ENCODE data around the gene SRSF2.
A peak's percentile ranks its signal among the peaks of the same experiment; 100 is the strongest.
"Not testable (repeated sequence)": the region's sequence is repeated elsewhere in the genome, so short reads cannot be mapped to it uniquely, and the experiment has no call there.

The SRSF2 gene, protein sequence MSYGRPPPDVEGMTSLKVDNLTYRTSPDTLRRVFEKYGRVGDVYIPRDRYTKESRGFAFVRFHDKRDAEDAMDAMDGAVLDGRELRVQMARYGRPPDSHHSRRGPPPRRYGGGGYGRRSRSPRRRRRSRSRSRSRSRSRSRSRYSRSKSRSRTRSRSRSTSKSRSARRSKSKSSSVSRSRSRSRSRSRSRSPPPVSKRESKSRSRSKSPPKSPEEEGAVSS

DNA sequence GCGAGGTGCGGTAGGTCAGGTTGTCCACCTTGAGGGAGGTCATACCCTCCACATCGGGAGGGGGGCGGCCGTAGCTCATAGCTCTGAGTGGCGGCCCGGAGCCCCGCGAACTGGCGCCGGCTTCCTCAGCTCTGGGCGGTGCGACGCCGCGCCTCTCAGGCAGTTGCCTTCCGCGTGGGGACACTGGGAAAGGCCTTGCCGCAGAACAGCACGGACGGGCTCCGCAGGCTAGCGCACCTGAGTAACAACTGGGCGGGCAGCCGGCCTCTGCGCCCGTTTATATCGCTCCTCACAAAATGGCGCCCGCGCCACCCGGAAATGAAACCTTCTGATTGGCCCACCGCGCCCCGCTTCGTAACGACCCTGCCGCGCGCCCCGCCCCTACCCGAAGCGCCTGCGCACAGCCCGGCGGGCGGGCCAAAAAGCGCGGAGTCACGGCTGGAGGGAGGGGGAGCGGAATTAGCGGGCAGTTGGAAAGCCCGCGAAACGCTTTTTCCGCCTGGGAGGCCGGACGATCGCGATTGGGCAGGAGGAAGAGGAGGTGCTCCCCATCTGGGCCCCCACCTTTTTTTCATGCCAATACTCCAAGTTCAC is at the start of gene SRSF2:
TSS of gene SRSF2 (minus strand) at position 250 of the 594 bp plus-strand sequence. CDS start at position 79, 171 bp downstream.
- peak; percentile 96 to 98 for DNase-seq (ENCODE audit: low read depth in 2 of 2, low spot score in 1 of 2)

DNA sequence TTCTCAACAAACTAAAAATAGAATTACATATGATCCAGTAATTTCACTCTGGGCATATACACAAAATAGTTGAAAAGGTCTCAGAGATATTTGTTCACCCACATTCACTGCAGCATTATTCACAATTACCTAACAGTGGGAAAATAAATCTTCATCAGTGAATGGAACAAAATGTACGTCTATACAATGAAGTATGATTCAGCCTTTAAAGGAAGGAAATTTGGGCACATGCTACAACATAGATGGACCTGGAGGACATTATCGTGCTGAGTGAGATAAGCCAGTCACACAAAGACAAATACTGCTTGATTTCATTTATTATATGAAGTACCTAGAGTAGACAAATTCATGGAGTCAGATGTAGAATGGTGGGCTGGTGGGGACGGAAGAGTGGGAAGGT is 47.8 kb upstream of the SRSF2 start:
- no peak for DNase-seq (ENCODE audit: low read depth in 2 of 2, low spot score in 1 of 2)

DNA sequence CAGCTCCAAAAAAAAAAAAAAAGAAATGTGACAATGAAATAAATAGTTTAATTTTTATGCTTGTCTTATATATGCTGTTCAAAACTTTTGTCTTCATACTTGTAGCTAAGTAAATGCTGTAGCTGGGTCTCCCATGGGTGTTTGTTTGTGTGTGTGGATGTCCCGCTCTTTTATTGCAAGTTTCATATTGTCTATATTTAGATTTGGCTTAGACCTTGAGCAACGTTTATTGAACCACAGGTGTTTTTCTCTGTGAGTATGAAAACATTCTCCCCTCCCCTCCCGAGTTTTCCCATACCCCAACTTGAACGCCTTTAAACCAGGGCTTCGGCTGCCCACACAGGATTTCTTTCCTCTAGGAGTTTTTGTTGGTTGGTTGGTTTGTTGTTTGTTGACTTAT is 46.0 kb upstream of the SRSF2 start:
- no peak for DNase-seq (ENCODE audit: low read depth in 2 of 2, low spot score in 1 of 2)

DNA sequence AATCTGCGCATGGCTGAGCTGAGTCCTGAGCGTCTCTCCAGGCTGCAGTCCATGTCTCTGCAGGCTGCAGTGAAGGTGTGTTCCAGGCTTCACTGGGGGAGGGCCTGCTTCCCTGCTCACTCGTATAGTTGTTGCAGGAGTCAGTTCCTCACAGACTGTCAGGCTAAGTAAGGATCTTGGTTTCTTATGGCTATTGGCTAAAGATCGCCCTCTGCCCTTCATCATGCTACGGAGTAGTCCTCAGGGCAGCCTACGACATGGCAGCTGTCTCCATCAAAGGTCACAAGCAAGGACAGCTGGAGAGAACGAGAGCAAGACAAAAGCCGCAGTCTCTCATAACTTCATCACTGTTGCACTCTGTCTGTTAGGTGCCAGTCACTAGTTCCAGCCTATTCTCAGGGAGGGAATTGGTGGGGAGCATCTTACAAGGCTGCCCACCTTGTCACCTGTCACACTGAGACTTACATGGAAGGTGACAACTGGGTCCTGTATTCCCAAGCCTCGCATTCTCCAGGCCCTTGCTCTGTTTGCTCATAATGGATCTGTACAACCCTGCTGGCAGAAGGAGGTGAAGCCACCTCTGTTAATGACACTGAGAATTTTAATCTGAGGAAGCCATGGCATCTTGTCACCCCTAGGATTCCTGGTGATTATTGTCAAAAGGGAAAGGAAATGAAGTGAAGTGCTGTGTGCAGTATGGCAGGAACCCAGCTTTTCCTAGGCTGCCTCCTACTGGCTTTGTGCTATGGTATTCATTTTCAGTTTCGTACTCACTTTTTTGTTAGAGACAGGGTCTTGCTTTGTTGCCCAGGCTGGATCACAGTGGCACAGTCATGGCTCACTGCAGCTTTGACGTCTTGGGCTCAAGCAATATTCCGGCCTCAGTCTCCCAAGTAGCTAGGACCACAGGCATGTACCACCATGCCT is 44.2 kb upstream of the SRSF2 start:
- DNase-seq (ENCODE audit: low read depth in 2 of 2, low spot score in 1 of 2), result no peak

DNA sequence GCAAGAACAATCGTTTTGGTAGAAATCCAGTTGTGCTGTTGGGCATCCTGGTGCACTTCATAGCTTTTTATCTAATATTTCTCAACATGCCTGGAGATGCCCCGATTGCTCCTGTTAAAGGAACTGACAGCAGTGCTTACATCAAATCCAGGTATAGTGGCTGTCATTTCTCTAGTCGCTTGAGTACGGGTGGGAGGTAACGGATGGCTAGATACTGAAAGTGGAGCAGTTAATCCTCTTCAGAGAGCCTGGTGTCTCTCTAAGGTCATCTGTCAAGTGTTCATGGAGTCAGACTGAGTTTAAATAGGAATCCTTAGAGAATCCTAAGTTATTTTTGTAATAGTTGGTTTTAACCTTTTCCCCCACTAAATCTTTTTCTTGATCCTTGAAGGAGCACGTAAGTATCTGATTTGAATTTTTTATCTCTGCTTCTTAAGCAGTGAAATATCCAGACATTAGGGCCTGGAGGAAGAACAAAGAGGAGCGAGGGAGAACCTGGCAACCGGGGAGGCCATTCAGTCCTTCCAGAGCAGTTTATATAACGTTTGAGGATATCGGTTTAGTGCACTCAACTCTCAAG is 38.0 kb upstream of the SRSF2 start:
- no peak for DNase-seq (ENCODE audit: low read depth in 2 of 2, low spot score in 1 of 2)

DNA sequence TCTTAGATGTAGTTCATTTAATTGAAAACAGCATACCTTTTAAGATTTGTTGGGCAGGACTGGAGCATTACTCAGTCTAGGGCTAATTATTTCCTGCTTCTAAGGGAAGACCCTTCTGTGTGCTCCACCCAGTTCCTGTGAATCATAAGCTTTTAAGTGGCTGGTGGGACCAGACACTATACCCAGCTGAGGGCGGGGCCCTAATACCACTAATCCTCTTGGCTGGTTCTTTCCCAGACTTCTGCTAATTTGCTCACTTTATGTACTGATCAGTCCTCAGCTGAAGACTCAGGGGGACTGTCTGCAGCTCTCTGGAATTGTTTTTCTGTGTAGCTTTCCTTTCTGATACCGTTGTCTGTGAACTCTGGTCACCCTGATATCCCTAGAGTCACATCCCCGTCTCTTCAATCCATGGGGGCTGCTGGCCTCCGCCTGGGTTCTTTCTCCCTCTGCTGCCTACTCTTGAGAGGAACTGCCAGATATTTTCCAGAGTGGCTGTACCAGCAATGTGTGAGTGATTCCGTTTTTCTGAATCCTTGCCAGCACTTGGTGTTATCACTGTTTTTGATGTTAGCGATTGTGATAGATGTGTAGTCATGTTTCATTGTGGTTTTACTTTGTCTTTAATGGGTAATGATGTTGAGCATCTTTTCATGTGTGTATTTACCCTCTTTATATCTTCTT is 35.9 kb upstream of the SRSF2 start:
- peak; percentile 18 to 44 for DNase-seq (ENCODE audit: low read depth in 2 of 2, low spot score in 1 of 2)

DNA sequence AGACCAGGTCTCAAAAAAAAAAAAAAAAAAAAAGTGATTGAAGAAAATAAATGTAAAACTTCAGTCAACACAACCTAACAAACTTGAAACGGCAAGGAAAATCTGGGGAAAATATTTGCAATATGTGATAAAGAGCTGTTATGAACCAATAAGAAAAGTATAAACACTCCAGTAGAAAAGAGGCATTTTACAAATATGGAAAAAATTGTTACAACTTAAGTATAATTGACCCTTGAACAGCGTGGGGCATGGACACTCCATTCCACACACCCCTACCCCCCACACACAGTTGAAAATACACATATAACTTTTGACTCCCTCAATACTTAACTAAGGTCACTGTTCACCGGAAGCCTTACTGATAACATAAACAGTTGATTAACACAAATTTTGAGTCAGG is 21.4 kb upstream of the SRSF2 start:
- DNase-seq (ENCODE audit: low read depth in 2 of 2, low spot score in 1 of 2), result no peak

DNA sequence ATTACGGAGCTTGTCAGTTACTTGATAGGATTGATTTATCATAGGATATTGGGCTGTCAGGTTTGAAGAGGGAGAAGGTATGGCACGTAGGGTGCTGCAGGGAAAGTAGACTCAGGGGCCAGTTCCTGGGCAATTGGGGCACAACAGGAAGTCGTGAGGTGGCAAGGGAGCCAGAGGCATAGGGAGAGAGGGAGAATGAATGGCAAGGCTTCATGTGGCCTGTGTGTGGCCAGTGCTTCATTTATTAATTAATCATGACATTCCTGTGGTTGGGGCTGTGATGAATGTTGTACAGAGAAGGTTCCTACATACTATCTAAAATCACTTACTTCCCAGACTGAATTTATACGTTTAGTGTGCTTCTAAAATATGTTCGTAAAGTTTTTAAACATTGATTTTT is 20.1 kb upstream of the SRSF2 start:
- DNase-seq (ENCODE audit: low read depth in 2 of 2, low spot score in 1 of 2), result no peak

DNA sequence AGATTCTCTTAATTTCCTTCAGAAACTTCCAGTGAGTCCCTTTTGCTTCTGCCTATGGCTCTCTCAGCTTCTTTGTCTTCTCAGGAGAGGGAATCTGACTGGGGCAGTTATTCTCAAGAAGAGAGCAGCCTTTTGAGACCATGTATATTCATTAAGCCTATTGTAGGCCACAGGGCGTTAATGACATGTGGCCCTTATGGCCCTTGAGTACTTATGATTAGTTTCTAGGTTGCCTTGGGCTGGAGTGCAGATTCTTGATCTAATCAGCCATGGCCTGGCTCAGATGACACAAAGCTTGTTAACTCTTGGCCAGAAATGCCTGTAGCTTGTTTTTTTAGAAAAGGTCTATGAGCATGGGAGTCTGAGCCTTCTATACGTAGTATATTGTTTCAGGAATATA is 18.2 kb upstream of the SRSF2 start:
- no peak for DNase-seq (ENCODE audit: low read depth in 2 of 2, low spot score in 1 of 2)

DNA sequence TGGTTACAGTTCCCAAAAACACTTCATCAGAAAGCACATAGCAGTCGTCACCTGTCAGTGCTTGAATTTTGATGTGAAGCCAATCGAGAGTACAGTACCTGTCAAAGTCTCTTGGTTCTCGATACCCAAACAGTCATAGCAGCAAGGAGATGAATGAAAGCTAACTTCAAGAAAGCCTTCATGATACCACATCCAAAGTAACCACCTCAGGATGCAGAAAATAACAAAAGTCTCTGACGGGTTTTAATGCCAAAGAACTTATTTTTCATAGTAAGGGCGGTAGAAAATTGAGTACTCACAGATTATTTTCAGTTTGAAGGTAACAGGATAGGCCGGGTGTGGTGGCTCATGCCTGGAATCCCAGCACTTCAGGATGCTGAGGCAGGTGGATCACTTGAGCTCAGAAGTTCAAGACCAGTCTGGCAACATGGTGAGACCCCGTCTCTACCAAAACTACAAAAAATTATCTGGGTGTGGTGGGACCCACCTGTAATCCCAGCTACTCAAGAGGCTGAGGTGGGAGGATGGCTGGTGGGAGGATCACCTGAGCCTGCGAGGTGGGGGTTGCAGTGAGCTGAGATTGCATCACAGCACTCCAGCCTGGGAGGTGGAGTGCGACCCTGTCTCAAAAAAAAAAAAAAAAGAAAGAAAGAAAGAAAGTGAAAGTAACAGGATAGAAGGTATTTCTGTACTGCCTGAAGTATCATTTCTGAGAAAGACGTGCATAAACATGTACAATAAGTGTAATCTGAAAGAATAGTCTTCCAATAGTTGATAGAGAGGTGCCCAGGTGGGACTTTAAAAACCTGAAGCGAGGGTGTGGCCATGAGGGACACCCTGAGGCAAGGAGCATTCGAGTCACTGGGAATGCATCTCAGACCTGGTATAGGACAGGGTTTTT is 16.2 kb upstream of the SRSF2 start:
- no peak for DNase-seq (ENCODE audit: low read depth in 2 of 2, low spot score in 1 of 2)

DNA sequence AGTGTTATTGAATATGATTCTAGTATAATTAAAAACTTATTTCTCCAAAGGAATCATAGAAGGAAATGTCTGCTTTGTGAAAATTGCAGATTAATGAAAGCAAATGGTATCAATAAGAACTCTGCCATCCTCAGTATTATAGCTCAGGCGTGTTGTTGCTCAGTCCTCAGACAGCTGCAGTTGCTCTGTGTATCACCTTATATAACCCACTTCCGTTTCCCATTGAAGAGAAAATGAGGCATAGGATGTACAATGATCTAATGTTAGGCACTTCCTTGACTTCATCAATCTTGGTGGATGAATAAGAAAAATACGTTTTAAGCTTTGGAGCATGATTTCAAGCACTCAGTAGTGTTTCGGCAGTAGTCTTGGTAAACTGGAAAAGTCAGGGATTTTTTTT is 14.9 kb upstream of the SRSF2 start:
- no peak for DNase-seq (ENCODE audit: low read depth in 2 of 2, low spot score in 1 of 2)

DNA sequence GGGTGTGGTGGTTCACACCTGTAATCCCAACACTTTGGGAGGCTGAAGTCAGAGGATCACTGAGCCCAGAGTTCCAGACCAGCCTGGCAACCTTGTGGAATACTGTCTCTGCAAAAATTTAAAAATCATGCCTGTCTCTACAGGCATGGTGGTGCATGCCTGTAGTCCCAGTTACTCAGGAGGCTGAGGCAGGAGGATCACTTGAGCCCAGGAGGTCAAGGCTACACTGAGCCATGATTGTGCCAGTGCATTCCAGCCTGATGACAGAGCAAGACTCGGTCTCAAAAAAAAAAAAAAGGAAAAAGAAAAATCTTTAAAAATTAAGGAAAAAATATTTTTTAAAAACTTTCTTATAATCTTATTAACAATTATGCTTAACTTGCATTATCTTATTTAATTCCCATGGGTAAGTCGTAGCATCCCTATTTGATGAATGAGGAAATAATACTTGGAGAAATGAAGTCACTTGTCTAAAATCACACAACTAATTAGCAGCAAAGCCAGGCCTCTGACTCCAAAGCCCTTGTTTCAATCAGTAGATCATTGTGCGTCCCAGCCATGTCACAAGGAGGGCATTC is 14.4 kb upstream of the SRSF2 start:
- DNase-seq (ENCODE audit: low read depth in 2 of 2, low spot score in 1 of 2), result no peak

DNA sequence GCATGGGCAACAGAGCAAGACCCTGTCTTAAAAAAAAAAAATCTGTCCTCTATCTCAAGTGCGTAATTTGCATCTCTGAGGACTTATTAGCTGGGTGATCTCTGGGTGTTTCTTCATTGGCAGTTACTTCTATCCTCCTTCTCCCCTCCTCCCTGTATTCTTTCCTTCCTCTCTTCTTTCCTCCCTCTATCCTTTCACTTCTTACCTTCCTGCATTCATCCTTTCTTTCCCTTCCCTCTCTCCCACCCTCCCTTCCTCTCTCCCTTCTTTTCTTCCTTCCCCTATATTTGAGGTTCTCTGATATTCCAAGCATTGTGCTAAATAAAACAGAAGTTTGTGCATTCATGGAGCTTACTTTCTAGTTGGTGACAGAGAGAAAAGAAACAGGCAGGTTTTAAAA is 11.5 kb upstream of the SRSF2 start:
- no peak for DNase-seq (ENCODE audit: low read depth in 2 of 2, low spot score in 1 of 2)

DNA sequence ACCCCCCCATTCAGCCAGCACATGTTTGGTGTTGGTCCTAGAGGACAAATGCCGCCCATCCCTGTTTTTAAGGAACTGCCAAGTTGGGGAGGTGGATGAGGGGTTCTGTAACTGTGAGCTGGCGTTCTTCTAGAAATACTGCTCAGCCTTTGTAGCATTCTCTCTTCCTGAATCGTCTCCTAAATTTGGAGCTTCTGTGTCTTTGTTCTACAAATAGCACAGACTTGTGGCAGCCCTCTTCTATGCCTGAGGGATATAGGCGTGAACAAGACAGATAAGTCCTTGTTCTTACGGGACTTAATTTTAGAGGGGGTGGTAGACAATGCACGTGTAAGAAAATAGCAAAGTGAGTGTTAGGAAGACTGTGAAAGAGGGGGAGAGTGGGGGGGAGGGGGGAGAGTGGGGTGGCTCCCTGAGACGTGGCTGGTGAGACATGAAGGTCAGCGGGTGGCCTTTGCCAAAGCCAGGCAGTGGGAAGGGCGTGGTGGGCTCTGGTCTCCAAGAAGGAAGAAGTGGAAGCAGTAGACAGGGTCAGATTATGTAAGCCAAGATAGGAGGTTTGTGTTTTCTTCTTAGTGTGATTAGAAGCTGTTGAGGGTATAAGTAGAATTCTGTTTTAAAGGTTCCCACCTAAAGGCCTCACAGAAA is 10.7 kb upstream of the SRSF2 start:
- DNase-seq (ENCODE audit: low read depth in 2 of 2, low spot score in 1 of 2), result no peak

DNA sequence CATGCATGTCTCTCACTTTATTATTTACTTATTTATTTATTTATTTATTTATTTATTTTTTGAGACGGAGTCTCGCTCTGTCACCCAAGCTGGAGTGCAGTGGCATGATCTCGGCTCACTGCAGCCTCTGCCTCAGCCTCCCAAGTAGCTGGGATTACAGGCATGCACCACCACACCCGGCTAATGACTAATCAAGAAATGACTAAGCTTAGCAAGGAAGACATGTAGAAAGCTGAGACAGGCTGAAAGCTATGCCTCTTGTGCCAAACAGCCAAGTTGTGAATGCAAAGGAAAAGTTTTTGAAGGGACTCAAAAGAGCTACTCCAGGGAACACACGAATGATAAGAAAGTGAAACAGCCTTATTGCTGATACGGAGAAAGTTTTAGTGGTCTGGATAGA is 8.7 kb upstream of the SRSF2 start:
- DNase-seq (ENCODE audit: low read depth in 2 of 2, low spot score in 1 of 2), result not testable (repeated sequence)

DNA sequence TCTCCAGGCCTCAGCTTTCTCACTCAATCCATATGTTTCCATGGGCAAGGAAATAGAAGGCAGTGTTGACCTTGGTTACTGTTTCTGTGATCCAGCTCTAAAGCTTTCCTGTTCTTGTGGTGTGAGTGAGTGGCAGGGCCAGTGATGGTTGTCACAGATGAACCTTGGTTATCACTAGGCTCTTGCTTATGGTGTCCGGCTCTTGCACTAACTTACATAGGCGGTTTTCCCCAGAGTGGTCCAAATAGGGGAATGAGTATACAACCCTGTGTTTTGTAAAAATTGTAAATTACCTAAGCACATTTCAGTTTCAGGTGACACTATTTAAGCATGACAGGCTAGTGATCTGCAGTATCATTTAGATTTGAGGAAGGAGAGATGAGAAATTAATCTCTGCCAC is 7.6 kb upstream of the SRSF2 start:
- no peak for DNase-seq (ENCODE audit: low read depth in 2 of 2, low spot score in 1 of 2)

DNA sequence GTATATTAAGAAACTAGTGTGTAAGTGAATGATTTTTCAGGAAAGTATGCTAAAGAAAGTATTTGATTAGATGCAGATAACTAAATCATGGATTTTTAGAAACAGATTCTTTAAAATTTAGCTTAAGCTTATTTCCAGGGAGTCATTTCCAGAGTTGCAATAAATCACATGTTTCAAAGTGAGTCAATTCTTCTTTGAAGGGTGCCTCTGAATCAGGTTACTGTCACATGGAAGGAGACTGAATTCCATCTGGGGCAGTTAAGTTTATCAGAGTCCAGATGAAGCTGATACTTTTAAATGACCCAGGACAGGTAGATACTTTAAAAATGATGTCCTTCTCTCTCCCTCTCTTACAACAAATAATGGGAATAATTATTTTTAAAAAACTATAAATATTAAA is 5.8 kb upstream of the SRSF2 start:
- DNase-seq (ENCODE audit: low read depth in 2 of 2, low spot score in 1 of 2), result no peak

DNA sequence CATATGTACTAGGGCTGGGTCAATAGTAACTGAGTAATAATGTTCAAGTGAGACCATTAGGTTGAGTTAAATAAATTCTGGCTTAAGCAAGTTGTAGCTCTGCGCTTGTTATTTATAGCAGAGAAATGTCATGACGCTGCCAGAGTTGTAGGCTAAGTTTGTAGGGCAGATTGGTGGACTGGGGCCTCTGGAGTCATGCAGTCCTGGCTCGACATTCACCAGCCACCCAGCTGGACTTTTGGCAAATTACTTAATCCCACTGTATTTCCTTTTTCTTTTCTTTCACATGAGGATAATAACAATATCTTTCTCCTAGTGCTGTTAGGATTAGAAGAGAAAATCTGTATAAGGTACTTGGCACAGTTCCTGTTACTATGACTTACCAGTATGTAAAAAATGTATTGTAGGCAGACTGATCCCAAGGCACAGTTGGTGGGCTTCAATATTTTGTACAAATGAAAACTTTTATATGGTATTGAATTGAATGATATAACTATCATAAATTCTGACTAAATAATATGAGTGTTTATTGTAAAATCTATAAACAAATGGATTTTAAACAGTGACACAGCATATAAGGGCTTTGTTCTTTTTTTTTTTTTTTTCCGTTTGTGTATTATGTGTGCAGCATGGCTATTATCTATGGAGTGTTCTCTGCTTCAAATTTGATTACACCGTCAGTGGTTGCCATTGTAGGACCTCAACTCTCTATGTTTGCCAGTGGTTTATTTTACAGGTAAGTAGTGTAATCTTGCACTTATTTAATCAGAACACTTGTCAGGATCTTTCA is 3.4 kb upstream of the SRSF2 start:
- no peak for DNase-seq (ENCODE audit: low read depth in 2 of 2, low spot score in 1 of 2)
